Liver (tissue), 3 donors: ENCODE measurements around the gene NHSL2.
"Not testable (repeated sequence)": the region's sequence is repeated elsewhere in the genome, so short reads cannot be mapped to it uniquely, and the experiment has no call there.

Source experiments
- FOXA1 ChIP-seq: IDR thresholded peaks from 2 replicates; pipeline ENCODE4 v1.6.1; 2016; ENCODE audit warnings: antibody characterized with exemption
- MAX ChIP-seq: IDR thresholded peaks from 2 replicates; pipeline ENCODE4 v1.6.1; 2016; ENCODE audit warnings: antibody characterized with exemption
- RAD21 ChIP-seq, 2 donors: IDR thresholded peaks; 2 replicates each; pipeline ENCODE4 v1.6.1; 2016; ENCODE audit warnings: antibody characterized with exemption in 2 of 2, mild to moderate bottlenecking in 2 of 2
- REST ChIP-seq: IDR thresholded peaks from 2 replicates; pipeline ENCODE4 v1.6.1; 2016; ENCODE audit warnings: antibody characterized with exemption, mild to moderate bottlenecking
- RXRA ChIP-seq, 2 donors: IDR thresholded peaks; 2 replicates each; pipeline ENCODE4 v1.6.1; 2017 to 2018; ENCODE audit warnings: antibody characterized with exemption in 2 of 2, mild to moderate bottlenecking in 1 of 2
- TF ChIP-seq, protein P1 (sequence below): fragments of 150-350 bp; IDR thresholded peaks from 2 replicates; pipeline ENCODE4 v1.5.1; 2017; ENCODE audit warnings: improper control_type of control experiment, low read depth, low read length; ENCODE audit not compliant: missing input control
- donor health status: healthy.
- donor health status: healthy.

- TF ChIP-seq REST; FOXA1; MAX; RXRA (IDR thresholded peaks at IDR 0.05); RAD21 (IDR thresholded peaks at IDR 0.05): not testable (repeated sequence)
- TF ChIP-seq, protein P1, sequence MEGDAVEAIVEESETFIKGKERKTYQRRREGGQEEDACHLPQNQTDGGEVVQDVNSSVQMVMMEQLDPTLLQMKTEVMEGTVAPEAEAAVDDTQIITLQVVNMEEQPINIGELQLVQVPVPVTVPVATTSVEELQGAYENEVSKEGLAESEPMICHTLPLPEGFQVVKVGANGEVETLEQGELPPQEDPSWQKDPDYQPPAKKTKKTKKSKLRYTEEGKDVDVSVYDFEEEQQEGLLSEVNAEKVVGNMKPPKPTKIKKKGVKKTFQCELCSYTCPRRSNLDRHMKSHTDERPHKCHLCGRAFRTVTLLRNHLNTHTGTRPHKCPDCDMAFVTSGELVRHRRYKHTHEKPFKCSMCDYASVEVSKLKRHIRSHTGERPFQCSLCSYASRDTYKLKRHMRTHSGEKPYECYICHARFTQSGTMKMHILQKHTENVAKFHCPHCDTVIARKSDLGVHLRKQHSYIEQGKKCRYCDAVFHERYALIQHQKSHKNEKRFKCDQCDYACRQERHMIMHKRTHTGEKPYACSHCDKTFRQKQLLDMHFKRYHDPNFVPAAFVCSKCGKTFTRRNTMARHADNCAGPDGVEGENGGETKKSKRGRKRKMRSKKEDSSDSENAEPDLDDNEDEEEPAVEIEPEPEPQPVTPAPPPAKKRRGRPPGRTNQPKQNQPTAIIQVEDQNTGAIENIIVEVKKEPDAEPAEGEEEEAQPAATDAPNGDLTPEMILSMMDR, result not testable (repeated sequence)
Measured at GRCh38 chrX:71964184-71964583, 53.5 kb downstream of the NHSL2 start.
